ENCODE measurements around the gene SELENON. TPM values are rescaled to one million over a fixed set of nuclear protein-coding genes. Genes with fewer than 3 reads are reported as not detected.

Gene SELENON
- total RNA-seq, 1 experiment from 2014 or later: 63.1 TPM

- H3K27ac ChIP-seq: no peak overlapping the region
- no peak overlapping the region for H3K4me3 ChIP-seq
- no peaks in the 10 kb centered on the region for H3K36me3 ChIP-seq
- DNase-seq: no peak
- H3K9me3 ChIP-seq (replicated peaks): no peaks in the 10 kb centered on the region
- H3K4me1 ChIP-seq: peaks cover 14% of the 10 kb centered on the region
- no peaks in the 10 kb centered on the region for H3K27me3 ChIP-seq
Observed at GRCh38 chr1:25862785-25863485, 62.9 kb downstream of the SELENON start.

DNA sequence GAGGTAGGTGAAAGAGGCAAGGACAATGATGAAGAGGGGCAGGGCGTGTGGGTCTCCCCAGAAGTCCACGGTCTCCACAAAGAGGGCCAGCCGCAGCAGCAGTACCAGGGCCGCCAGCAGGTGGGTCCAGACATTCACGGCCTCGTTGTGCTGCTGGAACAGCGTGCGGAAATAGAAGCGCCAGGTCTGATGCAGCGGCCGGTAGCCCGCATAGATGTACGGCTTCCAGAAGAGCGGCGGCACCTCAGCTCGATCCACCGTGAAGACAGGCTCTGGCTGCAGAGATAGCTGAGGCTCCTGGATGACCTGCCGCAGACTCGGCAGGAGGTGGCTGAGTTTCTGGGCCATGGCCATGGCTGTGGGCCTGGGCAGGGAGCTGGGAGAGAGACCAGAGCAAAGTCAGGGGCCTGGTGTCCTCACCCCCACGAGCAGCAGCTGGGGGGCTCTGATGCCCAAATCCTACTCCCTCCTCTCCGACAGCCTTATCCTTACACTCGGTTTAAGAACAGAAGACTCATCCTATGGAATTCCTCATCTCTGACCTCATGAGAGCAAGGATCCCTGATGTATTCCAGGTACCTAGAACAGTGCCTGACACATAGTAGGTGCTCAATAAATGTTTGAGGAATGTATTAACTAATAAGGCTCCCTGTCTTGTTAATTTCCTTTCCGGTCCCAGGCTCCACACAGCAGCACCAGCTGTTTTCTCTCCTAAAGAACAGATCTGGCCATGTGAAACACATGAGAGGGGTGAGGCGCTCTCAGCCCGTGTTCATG is 63.7 kb downstream of the SELENON start:
- Histone ChIP-seq H3K9me3 (replicated peaks) (no peaks in the 10 kb centered on the region), H3K27me3 (no peaks in the 10 kb centered on the region), H3K27ac (no peak overlapping the region), H3K4me1 (peaks cover 14% of the 10 kb centered on the region), H3K36me3 (no peaks in the 10 kb centered on the region), H3K4me3 (no peak overlapping the region)
- no peak for DNase-seq

GRCh38 chr1:25864434-25864833 is 64.4 kb downstream of the SELENON start:
- DNase-seq: no peak
- Histone ChIP-seq H3K27me3 (no peaks in the 10 kb centered on the region), H3K4me3 (no peak overlapping the region), H3K4me1 (peaks cover 14% of the 10 kb centered on the region), H3K9me3 (replicated peaks) (no peaks in the 10 kb centered on the region), H3K27ac (no peak overlapping the region), H3K36me3 (no peaks in the 10 kb centered on the region)

- Histone ChIP-seq H3K36me3 (no peaks in the 10 kb centered on the region), H3K9me3 (replicated peaks) (no peaks in the 10 kb centered on the region), H3K4me3 (no peak overlapping the region), H3K27ac (no peak overlapping the region), H3K4me1 (peaks cover 7% of the 10 kb centered on the region), H3K27me3 (no peaks in the 10 kb centered on the region)
- DNase-seq: no peak
Observed at GRCh38 chr1:25866288-25866687, 66.3 kb downstream of the SELENON start.

DNA sequence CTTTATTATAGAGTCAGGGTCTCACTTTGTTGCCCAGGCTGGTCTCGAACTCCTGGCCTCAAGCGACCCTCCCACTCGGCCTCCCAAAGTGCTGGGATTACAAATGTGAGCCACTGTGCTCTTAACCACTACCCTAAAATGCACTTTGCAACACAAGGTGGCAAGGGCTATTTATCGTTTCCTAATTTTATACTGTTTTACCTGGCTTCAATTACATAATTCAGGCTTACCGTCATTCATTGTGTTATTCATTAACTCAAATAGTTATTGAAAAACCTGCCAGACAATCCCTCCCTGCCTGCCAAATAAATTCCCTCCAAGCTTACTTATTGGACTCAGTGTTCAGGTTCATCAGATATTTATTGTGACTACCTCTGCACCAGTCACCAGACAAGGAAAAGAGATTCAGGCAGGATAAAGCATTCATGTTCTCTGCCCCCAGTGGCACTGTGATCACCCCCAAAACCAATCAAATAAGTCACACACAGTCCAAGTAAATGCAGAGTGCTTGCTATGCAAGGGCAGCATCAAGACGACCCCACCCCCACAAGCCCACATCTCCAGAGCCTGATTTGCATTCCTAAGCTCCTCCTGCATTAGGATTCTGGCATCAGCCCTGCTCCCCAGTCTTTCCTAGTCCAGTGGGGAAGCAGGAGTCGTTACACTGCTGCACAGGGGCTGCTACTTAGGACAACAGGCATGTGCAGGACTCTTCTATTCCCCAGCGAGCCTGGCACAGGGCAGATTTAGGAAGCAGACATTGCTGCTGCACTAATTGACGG is 67.4 kb downstream of the SELENON start:
- no peaks in the 10 kb centered on the region for H3K9me3 ChIP-seq (replicated peaks)
- no peaks in the 10 kb centered on the region for H3K27me3 ChIP-seq
- H3K36me3 ChIP-seq: no peaks in the 10 kb centered on the region
- no peak for DNase-seq
- H3K4me1 ChIP-seq: peaks cover 4% of the 10 kb centered on the region
- H3K27ac ChIP-seq: no peak overlapping the region
- H3K4me3 ChIP-seq: no peak overlapping the region

Other genes starting within 250 kb of the SELENON start
- gene MAN1C1, start 183.4 kb upstream of the SELENON start, total RNA-seq (2014; rRNA removed; shearing (Covaris generic)): 73.9 and 74.6 TPM in 2 replicates
- 47.9 and 49.9 TPM in 2 replicates for gene MTFR1L, start 19.8 kb downstream of the SELENON start, total RNA-seq (2014; rRNA removed; shearing (Covaris generic))
- gene AUNIP, start 59.3 kb downstream of the SELENON start, total RNA-seq (2014; rRNA removed; shearing (Covaris generic)): 28.9 and 34.3 TPM in 2 replicates
- 2.1 and 2.4 TPM in 2 replicates for gene PAQR7, start 75.5 kb downstream of the SELENON start, total RNA-seq (2014; rRNA removed; shearing (Covaris generic))
- 1,028 and 1,091 TPM in 2 replicates for gene STMN1, start 106.2 kb downstream of the SELENON start, total RNA-seq (2014; rRNA removed; shearing (Covaris generic))
- gene PAFAH2, start 197.9 kb downstream of the SELENON start, total RNA-seq (2014; rRNA removed; shearing (Covaris generic)): 3.8 and 4.0 TPM in 2 replicates
- 32.7 and 38.7 TPM in 2 replicates for gene EXTL1, start 221.6 kb downstream of the SELENON start, total RNA-seq (2014; rRNA removed; shearing (Covaris generic))
- gene SLC30A2, start 245.9 kb downstream of the SELENON start, total RNA-seq (2014; rRNA removed; shearing (Covaris generic)): 0.08 and 0.26 TPM in 2 replicates